SK-N-DZ (cell line): ENCODE data around the gene DSG2.
"Not testable (repeated sequence)": the region's sequence is repeated elsewhere in the genome, so short reads cannot be mapped to it uniquely, and the experiment has no call there.

Experiments used
- DNase-seq: peaks from one replicate; pipeline ENCODE4 v3.0.0-alpha.2; 2015; ENCODE audit warnings: low spot score

The DSG2 gene

DNA sequence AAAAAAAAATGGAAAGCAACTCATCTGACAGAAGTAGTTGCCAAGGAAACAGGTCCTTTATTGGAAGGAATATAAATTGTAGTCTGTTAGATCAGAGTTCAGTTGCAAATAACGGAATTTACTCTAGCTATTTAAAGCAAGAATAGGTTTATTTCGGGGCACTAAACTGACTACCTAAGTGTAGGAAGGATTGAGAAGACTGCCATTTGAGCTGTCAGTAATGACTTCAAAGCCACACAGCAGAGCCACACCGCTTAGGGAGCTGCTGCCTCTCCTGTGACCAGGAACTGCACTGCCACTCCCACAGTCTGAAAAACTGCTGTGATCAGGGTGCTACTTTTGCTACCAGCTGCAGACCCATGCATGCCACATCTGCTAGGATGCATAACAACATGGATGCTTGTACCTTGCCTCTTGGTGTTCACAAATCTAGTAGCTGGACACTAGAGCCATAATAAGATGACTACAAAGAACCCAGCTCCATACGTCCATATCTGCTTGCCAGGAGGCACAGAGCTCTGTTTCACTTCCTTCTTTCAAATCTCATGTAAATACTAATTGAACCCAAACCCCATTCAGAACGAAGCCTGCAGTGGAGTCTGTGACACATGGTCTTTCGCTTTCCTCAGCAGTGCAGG is 2.2 kb downstream of the DSG2 start:
- DNase-seq: no peak

GRCh38 chr18:31503011-31503410 is 5.0 kb downstream of the DSG2 start:
- no peak for DNase-seq

DNA sequence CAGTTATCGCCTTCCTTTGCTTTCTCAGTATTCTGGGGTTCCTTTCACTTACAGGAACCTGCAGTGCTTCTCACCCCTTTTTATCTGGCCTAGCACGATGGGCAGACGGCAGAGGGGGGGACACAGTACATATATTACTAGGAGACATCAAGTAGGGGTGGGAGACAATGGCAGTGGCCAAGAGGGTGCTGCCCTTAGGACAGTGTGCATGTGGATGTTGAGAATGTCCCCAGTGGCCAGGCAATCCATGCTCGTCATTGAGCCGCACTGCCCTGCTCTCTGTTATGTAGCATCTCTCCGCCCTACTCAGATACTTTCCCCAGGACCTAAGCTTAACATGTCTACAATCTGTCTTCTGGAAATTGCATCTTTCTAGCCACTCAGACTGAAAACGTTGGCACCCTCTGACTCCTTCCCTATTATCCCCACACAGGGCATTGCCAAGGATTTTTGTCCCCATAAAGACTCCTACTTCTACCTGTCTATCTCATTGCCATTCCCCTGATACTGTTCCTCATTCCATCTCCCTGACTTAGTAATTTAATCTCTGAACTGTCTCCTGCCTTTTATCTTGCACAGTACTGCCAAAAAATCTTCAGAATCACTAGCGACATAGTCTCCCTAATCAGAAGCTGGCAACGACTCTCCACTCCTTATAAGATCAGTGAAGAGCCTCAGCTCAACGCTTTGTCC is 6.6 kb downstream of the DSG2 start:
- DNase-seq: no peak

DNA sequence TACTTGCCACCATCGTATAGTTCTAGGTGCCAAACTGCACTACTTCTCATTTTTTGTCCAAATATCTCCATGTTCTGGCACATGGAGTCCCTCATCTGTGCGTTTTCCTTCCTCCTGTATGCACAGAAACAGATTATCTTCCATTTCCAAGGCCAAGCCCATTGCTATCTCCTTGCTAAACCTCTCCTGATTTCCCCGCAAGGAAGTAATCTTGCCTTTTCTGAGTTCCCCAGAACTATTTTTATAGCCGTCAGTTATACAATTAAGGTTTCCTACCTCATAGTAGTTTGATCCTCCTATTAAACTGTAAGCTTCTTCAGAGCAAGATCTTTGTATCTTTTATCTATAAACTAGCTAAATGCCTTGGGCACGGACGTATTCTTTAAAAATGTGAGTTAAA is 7.2 kb downstream of the DSG2 start:
- DNase-seq: no peak

- no peak for DNase-seq
These were observed 8.2 kb downstream of the DSG2 start for GRCh38 chr18:31506024-31506742.

GRCh38 chr18:31507124-31507523 is 9.1 kb downstream of the DSG2 start:
- not testable (repeated sequence) for DNase-seq

- no peak for DNase-seq
These were observed 10.8 kb downstream of the DSG2 start for GRCh38 chr18:31508781-31509180.

DNA sequence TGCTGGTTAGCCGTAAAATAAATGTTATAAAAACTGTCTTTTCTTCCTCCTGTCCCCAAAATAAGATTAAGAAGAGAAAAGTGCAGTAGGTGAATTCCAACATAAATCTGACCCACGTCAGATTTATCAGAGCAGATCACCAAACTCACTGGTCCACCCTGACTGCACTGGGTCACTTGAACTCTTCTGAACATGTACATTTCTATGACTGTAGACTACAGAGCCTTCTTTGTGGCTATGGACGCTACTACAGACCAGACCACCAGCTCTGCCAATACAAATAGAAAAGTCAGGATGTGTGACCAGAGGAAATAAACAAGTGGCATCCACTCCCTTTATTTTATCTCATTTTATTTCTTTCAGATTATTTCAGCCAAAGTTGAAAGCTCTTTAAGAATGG is 11.6 kb downstream of the DSG2 start:
- DNase-seq: no peak

GRCh38 chr18:31510319-31510718 is 12.3 kb downstream of the DSG2 start:
- no peak for DNase-seq

DNA sequence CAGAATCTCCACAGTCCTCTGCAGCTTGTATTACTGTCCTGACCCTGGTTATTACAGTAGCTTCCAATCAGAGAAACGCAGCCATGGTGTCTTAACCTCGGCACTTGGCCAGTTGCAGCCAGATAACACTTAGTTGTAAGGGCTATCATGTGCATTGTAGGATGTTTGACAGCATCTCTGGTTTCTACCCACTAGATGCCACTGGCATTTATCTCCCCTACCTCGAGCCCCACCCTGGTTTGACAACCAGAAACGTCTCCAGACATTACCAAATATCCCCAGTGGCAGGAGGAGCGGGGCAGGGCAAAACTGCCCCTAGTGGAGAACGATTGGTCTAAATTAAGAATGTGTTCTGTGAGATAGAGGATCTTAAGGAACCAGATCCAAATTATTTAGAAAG is 13.1 kb downstream of the DSG2 start:
- DNase-seq: no peak

- DNase-seq: no peak
These were observed 14.3 kb downstream of the DSG2 start for GRCh38 chr18:31512203-31512764.

- DNase-seq: no peak
These were observed 15.4 kb downstream of the DSG2 start for GRCh38 chr18:31513189-31513935.

GRCh38 chr18:31516437-31516836 is 18.5 kb downstream of the DSG2 start:
- no peak for DNase-seq

GRCh38 chr18:31526374-31526773 is 28.4 kb downstream of the DSG2 start:
- no peak for DNase-seq

DNA sequence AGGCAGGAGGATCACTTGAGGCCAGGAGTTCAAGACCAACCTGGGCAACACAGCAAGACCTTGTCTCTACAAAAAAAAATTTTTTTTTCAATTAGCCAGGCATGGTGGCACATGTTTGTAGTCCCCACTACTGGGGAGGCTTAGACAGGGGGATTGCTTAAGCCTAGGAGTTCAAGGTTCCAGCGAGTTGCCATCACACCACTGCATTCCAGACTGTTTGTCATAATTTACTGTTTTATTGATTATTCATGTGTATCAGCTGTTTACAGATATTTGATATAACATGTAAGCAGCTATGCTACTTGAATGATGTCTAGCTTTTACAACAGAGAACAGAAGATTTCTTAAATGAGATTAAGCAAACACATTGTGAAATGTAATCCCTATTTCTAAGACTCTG is 35.3 kb downstream of the DSG2 start:
- DNase-seq: no peak

- no peak for DNase-seq
These were observed 40.9 kb downstream of the DSG2 start for GRCh38 chr18:31538837-31539236.

GRCh38 chr18:31546476-31546875 is 48.5 kb downstream of the DSG2 start:
- DNase-seq: no peak

- DNase-seq: no peak
These were observed 50.9 kb downstream of the DSG2 start for GRCh38 chr18:31548853-31549252.

DNA sequence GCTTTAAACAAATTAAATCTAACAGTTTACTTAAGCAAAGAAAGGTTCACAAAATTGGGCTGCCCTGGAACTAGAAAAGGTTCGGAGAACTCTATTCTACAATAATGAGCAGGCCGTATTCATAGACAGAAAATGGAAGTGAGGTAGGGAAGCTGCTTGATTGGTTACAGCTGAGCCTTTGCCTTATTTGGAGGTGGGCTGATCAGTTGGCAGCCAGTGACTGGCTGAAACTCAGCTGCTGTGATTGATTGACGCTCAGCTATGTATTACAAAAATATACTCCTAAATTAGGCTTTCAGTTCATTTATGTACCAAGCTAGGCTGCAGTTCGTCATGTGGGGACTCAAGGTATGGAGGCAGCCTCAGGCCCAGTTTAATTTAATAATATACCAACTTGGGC is 51.4 kb downstream of the DSG2 start:
- no peak for DNase-seq

DNA sequence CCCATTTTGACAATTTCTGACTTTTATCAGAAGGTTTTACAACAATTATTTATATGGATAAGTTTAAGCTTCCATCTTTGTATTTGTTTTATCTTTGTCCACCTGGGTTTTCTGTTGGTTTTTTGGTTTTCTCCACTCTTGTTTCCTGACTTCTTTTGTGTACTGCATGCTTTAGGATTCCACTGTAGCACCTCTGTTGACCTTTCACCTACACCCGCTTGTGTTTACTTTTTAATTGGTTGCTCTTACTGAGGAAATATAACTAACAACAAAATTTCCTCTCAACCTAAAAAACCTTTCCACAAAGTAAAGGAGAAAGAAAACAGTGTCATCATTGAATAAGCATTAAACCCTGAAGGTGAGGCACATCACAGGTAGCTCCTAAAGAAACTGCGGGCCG is 53.9 kb downstream of the DSG2 start:
- DNase-seq: no peak

GRCh38 chr18:31553800-31554199 is 55.8 kb downstream of the DSG2 start:
- no peak for DNase-seq

DNA sequence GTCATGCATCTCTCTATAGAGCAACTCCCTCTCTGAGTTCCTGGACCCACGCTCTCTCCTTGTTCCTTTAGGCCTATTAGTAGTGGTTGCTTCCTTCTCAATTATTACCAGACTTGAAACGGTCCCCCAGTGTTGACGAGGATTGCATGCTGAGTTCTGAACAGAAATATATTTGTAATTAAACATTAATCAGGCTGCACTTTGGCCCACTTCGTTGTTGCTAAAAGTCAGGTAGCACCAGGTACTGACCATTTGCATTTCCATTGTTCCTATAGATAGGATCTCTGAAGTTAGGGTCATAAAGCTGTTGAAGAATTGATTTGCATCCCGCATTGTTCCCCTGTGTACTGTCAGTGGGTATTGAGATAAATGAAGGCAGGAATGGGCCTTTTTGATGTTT is 56.8 kb downstream of the DSG2 start:
- no peak for DNase-seq
